Nephron progenitor cell (in vitro differentiated cells): ENCODE data around the gene HES1.

Experiments used
- DNase-seq: peaks from one replicate; pipeline ENCODE4 v3.0.0; 2021
- H3K27ac Mint-ChIP-seq: 2 replicates; pipeline ENCODE4 v1.8.0; 2021; ENCODE audit warnings: mild to moderate bottlenecking, moderate library complexity, mixed read lengths
- H3K27me3 Mint-ChIP-seq: 2 replicates; pipeline ENCODE4 v1.8.0; 2021; ENCODE audit warnings: mild to moderate bottlenecking, low read depth, mixed read lengths; ENCODE audit not compliant: poor library complexity
- H3K36me3 Mint-ChIP-seq: 2 replicates; pipeline ENCODE4 v1.8.0; 2021; ENCODE audit warnings: low read depth, mixed read lengths
- H3K4me1 Mint-ChIP-seq: 2 replicates; pipeline ENCODE4 v1.8.0; 2021; ENCODE audit warnings: mixed read lengths
- H3K4me3 Mint-ChIP-seq: 2 replicates; pipeline ENCODE4 v1.8.0; 2021; ENCODE audit warnings: mild to moderate bottlenecking, moderate library complexity, mixed read lengths
- H3K9me3 Mint-ChIP-seq: 2 replicates; pipeline ENCODE4 v1.8.0; 2021; ENCODE audit warnings: mild to moderate bottlenecking, moderate library complexity, mixed read lengths
- TF ChIP-seq, protein P1 (sequence below): fragments of 200-600 bp; sonication (generic); IDR thresholded peaks from 2 replicates; pipeline ENCODE4 v1.5.0; 2021; ENCODE audit warnings: antibody characterized with exemption

HES1 gene

DNA sequence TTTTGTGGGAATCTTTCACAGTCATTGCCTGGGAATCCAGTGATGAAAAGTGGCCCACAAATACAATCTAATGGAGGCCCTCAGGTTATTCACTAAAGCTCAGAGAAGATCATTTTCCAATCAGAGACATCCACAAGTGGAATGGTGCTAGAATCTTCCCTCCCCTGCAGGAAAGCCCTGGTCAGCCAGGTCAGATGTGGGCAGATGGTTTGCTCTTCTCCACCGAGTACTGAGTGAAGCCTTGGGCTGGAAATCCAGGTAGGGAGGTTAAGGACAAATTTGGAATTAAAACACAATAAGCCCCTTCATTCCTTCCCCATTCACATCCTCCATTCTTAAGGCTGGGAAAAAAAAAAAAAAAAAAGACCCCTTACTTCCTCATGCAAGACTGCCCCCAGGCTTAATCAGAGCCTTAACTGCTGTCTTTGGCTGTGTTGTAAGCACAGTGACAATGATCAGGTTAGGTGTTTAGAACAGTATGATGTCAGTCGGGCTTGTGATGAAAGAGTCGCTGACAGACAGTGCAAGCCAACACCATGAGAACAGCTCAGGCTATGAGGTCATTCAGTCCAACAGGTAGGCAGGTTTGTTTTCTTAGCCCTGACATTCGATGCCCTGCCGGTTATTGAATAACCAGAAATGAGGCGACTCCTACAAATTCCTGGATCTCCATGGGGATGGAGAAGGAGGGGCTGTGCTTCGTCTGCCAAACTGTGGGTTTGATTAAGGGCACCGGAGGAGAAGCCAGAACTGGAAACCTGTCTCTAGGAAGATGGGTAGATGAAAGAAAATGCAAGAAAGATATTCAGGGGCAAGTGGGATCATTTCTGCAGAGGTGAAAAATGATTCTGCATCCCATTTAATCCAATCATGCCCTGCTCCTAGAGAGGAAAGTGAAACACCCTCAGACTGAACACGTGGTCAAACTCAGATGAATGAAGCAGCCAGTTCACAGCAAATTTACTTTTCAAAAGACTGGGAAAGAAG lies 23.5 kb upstream of the HES1 start:
- Mint-ChIP-seq H3K36me3 (no peaks in the 10 kb centered on the region), H3K4me3 (peak overlapping the region; percentile 20), H3K9me3 (no peaks in the 10 kb centered on the region), H3K27ac (peak overlapping the region; percentile 40), H3K4me1 (peaks cover 56% of the 10 kb centered on the region), H3K27me3 (peaks cover 31% of the 10 kb centered on the region)
- DNase-seq, result peak; percentile 44
- TF ChIP-seq, protein P1, sequence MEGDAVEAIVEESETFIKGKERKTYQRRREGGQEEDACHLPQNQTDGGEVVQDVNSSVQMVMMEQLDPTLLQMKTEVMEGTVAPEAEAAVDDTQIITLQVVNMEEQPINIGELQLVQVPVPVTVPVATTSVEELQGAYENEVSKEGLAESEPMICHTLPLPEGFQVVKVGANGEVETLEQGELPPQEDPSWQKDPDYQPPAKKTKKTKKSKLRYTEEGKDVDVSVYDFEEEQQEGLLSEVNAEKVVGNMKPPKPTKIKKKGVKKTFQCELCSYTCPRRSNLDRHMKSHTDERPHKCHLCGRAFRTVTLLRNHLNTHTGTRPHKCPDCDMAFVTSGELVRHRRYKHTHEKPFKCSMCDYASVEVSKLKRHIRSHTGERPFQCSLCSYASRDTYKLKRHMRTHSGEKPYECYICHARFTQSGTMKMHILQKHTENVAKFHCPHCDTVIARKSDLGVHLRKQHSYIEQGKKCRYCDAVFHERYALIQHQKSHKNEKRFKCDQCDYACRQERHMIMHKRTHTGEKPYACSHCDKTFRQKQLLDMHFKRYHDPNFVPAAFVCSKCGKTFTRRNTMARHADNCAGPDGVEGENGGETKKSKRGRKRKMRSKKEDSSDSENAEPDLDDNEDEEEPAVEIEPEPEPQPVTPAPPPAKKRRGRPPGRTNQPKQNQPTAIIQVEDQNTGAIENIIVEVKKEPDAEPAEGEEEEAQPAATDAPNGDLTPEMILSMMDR, result no peak

GRCh38 chr3:194114123-194114522 lies 21.8 kb upstream of the HES1 start:
- Mint-ChIP-seq H3K27me3 (peaks cover 41% of the 10 kb centered on the region), H3K36me3 (no peaks in the 10 kb centered on the region), H3K4me3 (no peak overlapping the region), H3K4me1 (peaks cover 59% of the 10 kb centered on the region), H3K9me3 (no peaks in the 10 kb centered on the region), H3K27ac (no peak overlapping the region)
- no peak for DNase-seq
- TF ChIP-seq, protein P1, result no peak

GRCh38 chr3:194117104-194117845 lies 18.7 kb upstream of the HES1 start:
- TF ChIP-seq, protein P1, result no peak
- H3K4me1 Mint-ChIP-seq, result peaks cover 39% of the 10 kb centered on the region
- peaks cover 61% of the 10 kb centered on the region for H3K27me3 Mint-ChIP-seq
- H3K36me3 Mint-ChIP-seq, result no peaks in the 10 kb centered on the region
- H3K4me3 Mint-ChIP-seq, result no peak overlapping the region
- no peak for DNase-seq
- H3K9me3 Mint-ChIP-seq, result no peaks in the 10 kb centered on the region
- H3K27ac Mint-ChIP-seq, result no peak overlapping the region

DNA sequence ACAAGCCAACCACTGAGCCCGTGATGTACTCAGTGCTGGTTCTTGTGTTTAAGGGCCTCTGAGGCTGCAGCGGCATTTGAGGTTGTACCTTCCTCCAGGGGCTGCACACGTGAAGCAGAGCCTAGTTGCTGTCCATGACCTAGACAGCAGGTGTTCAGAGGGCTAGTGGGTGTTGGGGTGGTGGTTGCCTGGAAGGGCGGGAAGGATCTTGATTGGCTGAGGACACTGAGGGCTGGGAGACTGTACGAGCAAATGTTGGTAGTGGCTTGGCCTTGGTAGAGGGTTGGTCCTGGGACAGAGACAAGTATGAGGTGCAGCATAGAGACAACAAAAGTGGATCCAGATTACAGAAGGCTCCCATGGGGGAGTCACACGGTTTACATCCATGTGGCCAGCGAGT lies 17.0 kb upstream of the HES1 start:
- no peaks in the 10 kb centered on the region for H3K36me3 Mint-ChIP-seq
- TF ChIP-seq, protein P1, result no peak
- H3K4me3 Mint-ChIP-seq, result no peak overlapping the region
- no peak overlapping the region for H3K27ac Mint-ChIP-seq
- H3K9me3 Mint-ChIP-seq, result no peaks in the 10 kb centered on the region
- no peak for DNase-seq
- peaks cover 30% of the 10 kb centered on the region for H3K4me1 Mint-ChIP-seq
- H3K27me3 Mint-ChIP-seq, result peaks cover 69% of the 10 kb centered on the region

- DNase-seq, result no peak
- no peak overlapping the region for H3K4me3 Mint-ChIP-seq
- no peak overlapping the region for H3K27ac Mint-ChIP-seq
- no peaks in the 10 kb centered on the region for H3K9me3 Mint-ChIP-seq
- H3K4me1 Mint-ChIP-seq, result peaks cover 21% of the 10 kb centered on the region
- no peaks in the 10 kb centered on the region for H3K36me3 Mint-ChIP-seq
- peaks cover 72% of the 10 kb centered on the region for H3K27me3 Mint-ChIP-seq
- TF ChIP-seq, protein P1, result no peak
Measured at GRCh38 chr3:194119831-194120590, 15.9 kb upstream of the HES1 start.
